Measurements from ENCODE around the gene PUS7. TPM values are rescaled to one million over a fixed set of nuclear protein-coding genes. Genes with fewer than 3 reads are reported as not detected.

The PUS7 gene
- 30.7 TPM for total RNA-seq (2021; ENCODE audit: unreplicated experiment)
- polyA plus RNA-seq (2012; ENCODE audit: insufficient read length): 7.9 TPM
- percentile 85 among the genes with signal in this experiment for Bru-seq, nascent RNA
- percentile 91 among the genes with signal in this experiment for BruChase-seq, experiment 1, labeled RNA remaining after a 2-hour chase
- percentile 85 among the genes with signal in this experiment for BruChase-seq, experiment 2, labeled RNA remaining after a 6-hour chase
- long read RNA-seq, transcript PUS7-202 (16 exons, 2,356 nt): major isoform, 30 of 98 reads
- long read RNA-seq, transcript PUS7-201 (16 exons, 3,480 nt): minor isoform, 12 of 98 reads
- long read RNA-seq, partial matches to known transcripts: 32 of 98 reads
- long read RNA-seq, other reads (novel, unspliced or antisense): 24 of 98 reads

- Histone ChIP-seq H3K27me3 (ENCODE audit: control insufficient read depth, insufficient read depth, low read length) (no peaks in the 10 kb centered on the region), H3K27ac (ENCODE audit: low read length) (peak within 1 kb of the TSS; percentile 92), H3K4me1 (ENCODE audit: control insufficient read depth, insufficient read depth, low read length) (no peaks in the 10 kb centered on the region), H3K9me3 (ENCODE audit: control insufficient read depth, insufficient read depth, low read depth, low read length) (no peaks in the 10 kb centered on the region), H3K4me3 (ENCODE audit: low read depth in 2 of 2, low read length in 2 of 2) (peak within 1 kb of the TSS; percentile 86 to 93), H3K36me3 (ENCODE audit: control insufficient read depth, insufficient read depth, low read length) (peaks cover 3% of the 10 kb centered on the region; the same call in 1 of the 2 replicates)
- peak; percentile 97 for ATAC-seq
- ChIA-PET CTCF (interaction anchor here (0.7 kb wide), 1 partner anchor 121 kb away, joined by 3 read pairs; no protein-coding TSS in a partner anchor), POLR2A (no interaction called here)
- no TSS peak for BruUV-seq (replicated peaks)
- intact Hi-C loops (cut with micrococcal nuclease; ENCODE audit: unreplicated experiment): no loop called here
- TF ChIP-seq REST (IDR thresholded peaks at IDR 0.05; ENCODE audit: insufficient read depth in 1 of 2, low read depth in 2 of 2, low read length in 1 of 2): no peak
- no peak for TF ChIP-seq TCF7L2 (IDR thresholded peaks at IDR 0.05; ENCODE audit: low read depth, low read length)
- peak; percentile 95 for TF ChIP-seq POLR2AphosphoS5 (IDR thresholded peaks at IDR 0.05; ENCODE audit: low read depth, low read length)
- no peak for TF ChIP-seq CTCF (IDR thresholded peaks at IDR 0.05)
- TF ChIP-seq SIN3A (IDR thresholded peaks at IDR 0.05; ENCODE audit: borderline replicate concordance, insufficient read depth, low read depth, low read length): peak; percentile 91; the same call in 1 of the 2 replicates
- in situ Hi-C loops (cut with HindIII; ENCODE audit: low pct_unique_long_range_greater_than_20kb, low sequenced_read_pairs): no loop called here
- peak; percentile 33 for DNase-seq (ENCODE audit: low read depth, low spot score)
Observed at GRCh38 chr7:105521717-105522463, at the start of gene PUS7. TSS of gene PUS7 (minus strand) at chr7:105522271. CDS start at chr7:105508512, 13,759 bp downstream.

GRCh38 chr7:105567821-105568220 lies 45.8 kb upstream of the PUS7 start:
- intact Hi-C loops (cut with micrococcal nuclease; ENCODE audit: unreplicated experiment): no loop called here
- no peaks in the 10 kb centered on the region for H3K36me3 ChIP-seq (ENCODE audit: control insufficient read depth, insufficient read depth, low read length)
- no peaks in the 10 kb centered on the region for H3K4me1 ChIP-seq (ENCODE audit: control insufficient read depth, insufficient read depth, low read length)
- POLR2A ChIA-PET: no interaction called here
- no peak overlapping the region for H3K4me3 ChIP-seq (ENCODE audit: low read depth in 2 of 2, low read length in 2 of 2)
- CTCF ChIA-PET: no interaction called here
- no peaks in the 10 kb centered on the region for H3K9me3 ChIP-seq (ENCODE audit: control insufficient read depth, insufficient read depth, low read depth, low read length)
- no peak for ATAC-seq
- TF ChIP-seq TCF7L2 (IDR thresholded peaks at IDR 0.05; ENCODE audit: low read depth, low read length) (no peak), REST (IDR thresholded peaks at IDR 0.05; ENCODE audit: insufficient read depth in 1 of 2, low read depth in 2 of 2, low read length in 1 of 2) (no peak), POLR2AphosphoS5 (IDR thresholded peaks at IDR 0.05; ENCODE audit: low read depth, low read length) (no peak), CTCF (IDR thresholded peaks at IDR 0.05) (no peak), SIN3A (IDR thresholded peaks at IDR 0.05; ENCODE audit: borderline replicate concordance, insufficient read depth, low read depth, low read length) (no peak)
- BruUV-seq (replicated peaks): no TSS peak
- no peaks in the 10 kb centered on the region for H3K27me3 ChIP-seq (ENCODE audit: control insufficient read depth, insufficient read depth, low read length)
- no peak for DNase-seq (ENCODE audit: low read depth, low spot score)
- no peak overlapping the region for H3K27ac ChIP-seq (ENCODE audit: low read length)
- in situ Hi-C loops (cut with HindIII; ENCODE audit: low pct_unique_long_range_greater_than_20kb, low sequenced_read_pairs): no loop called here
